ENCODE results near the gene FMO4.
A peak's percentile ranks its signal among the peaks of the same experiment; 100 is the strongest.
"Not testable (repeated sequence)": the region's sequence is repeated elsewhere in the genome, so short reads cannot be mapped to it uniquely, and the experiment has no call there.

The FMO4 gene

DNA sequence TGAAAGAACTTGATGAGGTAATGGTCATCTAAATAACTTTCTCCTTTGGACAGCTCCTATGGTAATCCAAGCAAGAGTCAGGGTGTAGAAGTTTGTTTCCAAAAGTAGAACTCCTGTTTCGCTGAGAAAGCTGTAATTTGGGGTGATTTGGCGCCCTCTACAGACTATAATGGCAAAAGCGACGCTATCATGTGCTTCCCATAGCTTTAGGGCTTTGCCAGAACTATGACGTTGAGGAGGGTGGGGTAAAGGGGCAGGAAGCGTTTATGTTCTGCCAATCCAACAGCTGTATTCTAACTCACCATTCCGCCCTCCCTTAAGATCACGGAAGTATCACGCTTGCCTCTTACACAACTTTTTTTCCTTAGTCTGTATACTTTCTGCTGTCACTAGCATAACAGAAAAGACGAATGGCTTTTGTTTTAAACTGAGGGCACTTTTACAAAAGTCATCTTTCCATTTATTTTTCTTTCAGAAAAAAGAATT is at the start of gene FMO4:
TSS of gene FMO4 (plus strand) at position 349 of the 486 bp plus-strand sequence. CDS start 5,643 bp downstream, outside the sequence.
- DNase-seq (ENCODE audit: low spot score): peak; percentile 92

- no peak for DNase-seq (ENCODE audit: low spot score)
These were observed 48.3 kb upstream of the FMO4 start for GRCh38 chr1:171265686-171266085.

- DNase-seq (ENCODE audit: low spot score): no peak
These were observed 47.1 kb upstream of the FMO4 start for GRCh38 chr1:171266930-171267329.

DNA sequence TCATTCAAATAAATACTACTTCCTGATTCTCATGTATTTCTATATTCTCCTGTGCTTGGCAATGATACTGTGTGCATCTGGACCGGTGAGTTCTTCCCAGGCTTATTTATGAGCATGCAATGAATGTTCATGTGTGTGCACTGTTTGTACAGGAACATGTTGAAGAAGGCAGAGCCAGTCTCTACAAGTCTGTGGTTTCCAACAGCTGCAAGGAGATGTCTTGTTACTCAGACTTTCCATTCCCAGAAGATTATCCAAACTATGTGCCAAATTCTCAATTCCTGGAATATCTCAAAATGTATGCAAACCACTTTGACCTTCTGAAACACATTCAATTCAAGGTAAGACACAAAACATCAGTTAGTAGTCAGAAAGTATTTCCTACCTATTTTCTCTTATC is 46.6 kb upstream of the FMO4 start:
- no peak for DNase-seq (ENCODE audit: low spot score)

- DNase-seq (ENCODE audit: low spot score): no peak
These were observed 43.2 kb upstream of the FMO4 start for GRCh38 chr1:171270806-171271205.

GRCh38 chr1:171277534-171277933 is 36.4 kb upstream of the FMO4 start:
- no peak for DNase-seq (ENCODE audit: low spot score)

DNA sequence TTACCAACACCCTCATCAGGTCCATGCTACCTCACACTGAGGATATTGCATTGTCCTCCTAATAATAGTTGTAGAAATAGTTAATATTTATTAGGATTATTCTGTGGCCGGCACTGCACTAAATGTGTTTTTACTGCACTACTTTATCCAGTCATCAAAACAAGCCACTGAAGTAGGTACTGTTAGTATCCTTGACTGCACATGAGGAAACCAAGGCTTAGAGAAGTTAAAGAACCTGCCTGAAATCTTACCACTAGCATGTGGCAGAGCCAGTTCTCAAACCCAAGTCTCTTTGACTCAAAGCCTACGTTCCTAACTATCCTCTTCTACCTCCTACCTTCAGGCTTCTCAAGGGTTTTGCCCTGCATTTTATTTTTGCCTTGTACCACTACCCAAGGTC is 34.7 kb upstream of the FMO4 start:
- DNase-seq (ENCODE audit: low spot score): no peak

DNA sequence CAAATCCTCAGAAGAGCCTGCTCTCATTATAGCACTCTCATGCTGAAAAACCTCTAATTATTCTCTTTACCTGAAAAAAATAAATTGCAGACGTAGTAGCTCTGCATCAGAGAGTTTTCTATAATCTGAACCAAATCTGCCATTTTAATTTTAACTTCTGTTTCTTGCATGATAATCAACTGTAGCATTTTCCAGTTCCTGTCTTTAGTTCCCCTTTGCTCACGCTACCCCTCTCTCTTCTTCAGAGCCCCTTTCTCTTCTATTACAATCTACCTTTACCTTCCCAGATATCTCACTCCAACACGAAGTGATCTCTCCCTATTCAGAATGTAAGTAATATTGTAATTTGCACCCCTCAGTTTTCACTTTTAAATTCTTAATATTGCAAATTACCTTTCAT is 34.3 kb upstream of the FMO4 start:
- no peak for DNase-seq (ENCODE audit: low spot score)

DNA sequence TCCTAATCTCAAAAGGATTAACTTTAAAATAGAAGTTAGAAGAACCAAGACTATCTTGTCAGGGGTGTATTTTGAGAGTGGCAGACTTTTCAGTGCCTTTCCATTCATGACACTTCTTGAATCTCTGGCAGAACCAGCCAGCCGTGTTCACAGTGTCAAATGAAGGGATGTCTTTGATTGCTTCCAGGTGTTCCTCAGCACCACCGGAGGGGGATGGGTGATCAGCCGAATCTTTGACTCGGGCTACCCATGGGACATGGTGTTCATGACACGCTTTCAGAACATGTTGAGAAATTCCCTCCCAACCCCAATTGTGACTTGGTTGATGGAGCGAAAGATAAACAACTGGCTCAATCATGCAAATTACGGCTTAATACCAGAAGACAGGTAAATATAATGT is 33.4 kb upstream of the FMO4 start:
- no peak for DNase-seq (ENCODE audit: low spot score)

DNA sequence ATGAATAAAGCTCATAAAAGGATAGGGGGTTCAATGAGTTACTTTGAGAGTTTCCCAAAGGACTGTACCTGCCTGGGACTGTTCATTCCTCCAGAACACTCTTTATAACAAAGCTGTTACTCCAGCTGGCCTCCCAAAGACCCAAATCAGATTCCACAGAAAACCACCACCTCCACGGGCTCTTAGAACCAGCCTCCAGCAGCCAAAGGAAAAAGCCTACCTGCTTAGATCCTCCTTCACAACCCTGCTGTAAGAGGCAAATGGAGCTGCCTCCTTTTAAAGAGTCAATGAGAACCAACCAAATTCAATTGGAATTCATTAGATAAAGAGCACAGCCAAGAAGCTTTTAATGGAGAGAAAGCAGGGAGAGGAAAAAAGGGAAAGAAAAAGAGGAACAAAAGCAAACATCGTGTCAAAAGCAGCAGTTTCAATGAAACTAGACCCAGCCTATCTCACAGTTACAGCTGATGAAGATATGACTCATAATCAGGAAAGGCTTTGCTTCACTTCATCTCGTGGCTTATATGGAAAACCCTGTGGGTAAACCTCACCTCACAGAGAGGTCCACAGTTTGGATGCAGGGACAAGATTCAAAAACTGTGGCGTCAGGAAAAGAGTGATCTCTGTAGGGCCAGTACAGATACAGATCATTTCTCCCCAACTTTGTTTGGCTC is 27.8 kb upstream of the FMO4 start:
- no peak for DNase-seq (ENCODE audit: low spot score)

- no peak for DNase-seq (ENCODE audit: low spot score)
These were observed 23.4 kb upstream of the FMO4 start for GRCh38 chr1:171290621-171291020.

- DNase-seq (ENCODE audit: low spot score): no peak
These were observed 21.2 kb upstream of the FMO4 start for GRCh38 chr1:171292799-171293198.

DNA sequence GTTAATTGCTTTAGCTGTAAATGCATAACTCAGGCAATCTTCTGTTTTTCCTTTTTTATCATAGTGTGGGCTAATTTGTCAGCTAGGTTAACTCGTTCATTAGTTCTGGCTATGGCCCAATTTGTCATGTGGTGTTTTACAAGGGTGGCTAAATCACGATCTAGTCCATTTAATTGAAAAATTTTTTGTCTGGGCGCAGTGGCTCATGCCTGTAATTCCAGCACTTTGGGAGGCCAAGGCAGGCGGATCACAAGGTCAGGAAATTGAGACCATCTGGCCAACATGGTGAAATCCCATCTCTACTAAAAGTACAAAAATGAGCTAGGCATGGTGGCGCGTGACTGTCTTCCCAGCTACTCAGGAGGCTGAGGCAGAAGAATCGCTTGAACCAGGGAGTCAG is 18.6 kb upstream of the FMO4 start:
- not testable (repeated sequence) for DNase-seq (ENCODE audit: low spot score)

- DNase-seq (ENCODE audit: low spot score): no peak
These were observed 18.2 kb upstream of the FMO4 start for GRCh38 chr1:171295821-171296220.

- no peak for DNase-seq (ENCODE audit: low spot score)
These were observed 17.1 kb upstream of the FMO4 start for GRCh38 chr1:171296897-171297296.

GRCh38 chr1:171298696-171299095 is 15.3 kb upstream of the FMO4 start:
- no peak for DNase-seq (ENCODE audit: low spot score)

- no peak for DNase-seq (ENCODE audit: low spot score)
These were observed 14.6 kb upstream of the FMO4 start for GRCh38 chr1:171299342-171299741.

GRCh38 chr1:171300401-171300800 is 13.6 kb upstream of the FMO4 start:
- DNase-seq (ENCODE audit: low spot score): no peak

DNA sequence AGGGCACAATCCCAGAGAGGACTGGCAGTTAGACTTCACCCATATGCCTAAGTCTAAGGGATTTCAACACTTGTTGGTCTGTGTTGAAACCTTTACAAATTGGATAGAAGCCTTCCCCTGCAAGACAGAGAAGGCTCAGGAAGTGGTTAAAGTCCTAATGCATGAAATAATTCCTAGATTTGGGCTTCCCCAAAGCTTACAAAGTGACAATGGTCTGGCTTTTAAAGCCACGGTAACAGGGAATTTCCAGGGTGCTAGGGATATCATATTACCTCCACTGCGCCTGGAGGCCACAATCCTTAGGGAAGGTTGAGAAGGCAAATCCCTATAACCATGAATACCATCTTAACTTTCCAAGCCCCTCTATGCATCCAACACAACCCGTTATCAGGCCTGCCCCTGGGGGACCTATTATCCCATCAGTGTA is 3.3 kb upstream of the FMO4 start:
- DNase-seq (ENCODE audit: low spot score): no peak

- no peak for DNase-seq (ENCODE audit: low spot score)
These were observed 2.0 kb upstream of the FMO4 start for GRCh38 chr1:171311771-171312558.

DNA sequence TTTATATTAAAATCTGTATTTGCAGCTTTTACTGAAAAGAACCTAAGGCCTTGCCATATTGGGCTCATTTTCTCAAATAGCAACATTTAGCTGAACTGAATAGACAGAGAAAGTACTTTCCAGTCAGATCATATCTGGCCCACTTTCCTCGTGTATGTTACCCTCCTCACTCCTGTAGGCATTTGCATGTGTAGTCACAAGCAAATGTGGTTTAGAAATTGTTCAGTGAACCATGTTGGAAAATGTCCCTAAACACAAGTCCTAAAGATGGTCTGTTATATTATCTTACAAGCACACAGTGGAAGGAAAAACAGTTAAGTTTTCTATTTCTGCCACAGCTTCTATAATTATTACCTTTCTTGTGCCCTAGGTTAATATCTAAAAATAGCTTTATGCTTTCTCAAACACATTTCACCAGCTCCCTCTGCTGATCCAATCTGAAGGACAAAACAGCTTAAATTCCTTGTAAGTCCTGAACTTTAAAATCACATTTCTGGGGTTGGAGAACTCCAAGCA is 606 bp upstream of the FMO4 start:
- no peak for DNase-seq (ENCODE audit: low spot score)

GRCh38 chr1:171329251-171329650 is 15.3 kb downstream of the FMO4 start:
- DNase-seq (ENCODE audit: low spot score): no peak

DNA sequence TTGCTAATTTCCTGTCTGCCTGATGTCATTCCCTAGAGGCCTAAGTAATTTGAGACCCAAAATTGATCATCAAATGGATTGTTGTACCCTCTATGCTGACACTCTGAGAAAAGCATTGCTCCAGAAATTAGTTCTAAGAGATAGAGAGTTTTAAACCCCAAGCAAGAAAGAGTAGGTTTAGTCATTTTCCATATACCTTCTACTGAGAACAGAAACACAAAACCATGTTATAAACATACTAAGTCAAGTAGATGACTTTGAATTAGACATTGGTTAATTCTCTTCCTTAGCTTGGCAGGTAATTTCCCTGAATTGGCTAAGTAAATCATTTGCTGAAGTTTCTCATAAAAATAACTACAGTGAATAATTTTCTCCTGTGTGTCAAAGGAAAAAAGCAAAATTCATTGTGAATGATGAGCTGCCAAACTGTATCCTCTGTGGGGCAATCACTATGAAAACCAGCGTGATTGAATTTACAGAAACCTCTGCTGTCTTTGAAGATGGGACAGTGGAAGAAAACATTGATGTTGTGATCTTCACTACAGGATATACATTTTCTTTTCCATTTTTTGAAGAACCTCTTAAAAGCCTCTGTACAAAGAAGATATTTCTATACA is 20.1 kb downstream of the FMO4 start:
- DNase-seq (ENCODE audit: low spot score): no peak
